ENCODE data around the gene MKS1.

The MKS1 gene

DNA sequence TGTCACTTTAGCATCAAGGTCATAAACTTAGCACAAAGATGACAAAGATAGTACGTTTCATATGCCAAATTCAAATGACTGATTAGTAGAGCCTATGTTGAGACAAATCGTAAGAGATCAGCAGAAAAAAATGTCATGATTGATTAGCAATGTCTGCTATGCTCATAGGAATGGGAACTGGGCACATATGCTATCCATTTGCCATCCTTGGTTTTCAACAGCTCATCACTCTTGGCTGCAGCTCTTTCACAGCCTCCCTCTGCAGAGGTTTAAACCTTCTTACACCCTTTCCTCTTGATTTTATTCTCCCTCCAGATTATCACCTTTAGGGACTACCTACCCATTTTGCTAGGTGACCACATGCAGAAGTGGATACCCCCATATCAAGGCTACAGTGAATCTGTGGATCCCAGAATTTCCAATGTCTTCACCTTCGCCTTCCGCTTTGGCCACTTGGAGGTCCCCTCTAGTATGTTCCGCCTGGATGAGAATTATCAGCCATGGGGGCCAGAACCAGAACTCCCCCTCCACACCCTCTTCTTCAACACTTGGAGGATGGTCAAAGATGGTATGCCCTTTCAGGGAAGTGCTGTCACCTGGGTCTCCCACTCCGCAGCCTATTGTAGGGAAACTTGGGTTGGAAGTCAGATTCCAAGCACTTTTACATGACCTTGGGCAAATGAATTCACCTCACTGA, 45.5 kb upstream of the MKS1 start:
- Histone ChIP-seq H3K4me1 (ENCODE audit: control insufficient read depth in 1 of 2, insufficient read depth in 1 of 2, low read depth in 1 of 2, low read length in 1 of 2) (peaks cover 8 to 19% of the 10 kb centered on the region in 2 experiments), H3K36me3 (no peaks in the 10 kb centered on the region), H3K27ac (no peak overlapping the region), H3K27me3 (peaks cover 38% of the 10 kb centered on the region), H3K4me3 (ENCODE audit: low read depth in 1 of 2, low read length in 1 of 2) (no peak overlapping the region), H3K9me3 (no peaks in the 10 kb centered on the region)
- TF ChIP-seq, protein P1, sequence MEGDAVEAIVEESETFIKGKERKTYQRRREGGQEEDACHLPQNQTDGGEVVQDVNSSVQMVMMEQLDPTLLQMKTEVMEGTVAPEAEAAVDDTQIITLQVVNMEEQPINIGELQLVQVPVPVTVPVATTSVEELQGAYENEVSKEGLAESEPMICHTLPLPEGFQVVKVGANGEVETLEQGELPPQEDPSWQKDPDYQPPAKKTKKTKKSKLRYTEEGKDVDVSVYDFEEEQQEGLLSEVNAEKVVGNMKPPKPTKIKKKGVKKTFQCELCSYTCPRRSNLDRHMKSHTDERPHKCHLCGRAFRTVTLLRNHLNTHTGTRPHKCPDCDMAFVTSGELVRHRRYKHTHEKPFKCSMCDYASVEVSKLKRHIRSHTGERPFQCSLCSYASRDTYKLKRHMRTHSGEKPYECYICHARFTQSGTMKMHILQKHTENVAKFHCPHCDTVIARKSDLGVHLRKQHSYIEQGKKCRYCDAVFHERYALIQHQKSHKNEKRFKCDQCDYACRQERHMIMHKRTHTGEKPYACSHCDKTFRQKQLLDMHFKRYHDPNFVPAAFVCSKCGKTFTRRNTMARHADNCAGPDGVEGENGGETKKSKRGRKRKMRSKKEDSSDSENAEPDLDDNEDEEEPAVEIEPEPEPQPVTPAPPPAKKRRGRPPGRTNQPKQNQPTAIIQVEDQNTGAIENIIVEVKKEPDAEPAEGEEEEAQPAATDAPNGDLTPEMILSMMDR (IDR thresholded peaks at IDR 0.05): no peak

DNA sequence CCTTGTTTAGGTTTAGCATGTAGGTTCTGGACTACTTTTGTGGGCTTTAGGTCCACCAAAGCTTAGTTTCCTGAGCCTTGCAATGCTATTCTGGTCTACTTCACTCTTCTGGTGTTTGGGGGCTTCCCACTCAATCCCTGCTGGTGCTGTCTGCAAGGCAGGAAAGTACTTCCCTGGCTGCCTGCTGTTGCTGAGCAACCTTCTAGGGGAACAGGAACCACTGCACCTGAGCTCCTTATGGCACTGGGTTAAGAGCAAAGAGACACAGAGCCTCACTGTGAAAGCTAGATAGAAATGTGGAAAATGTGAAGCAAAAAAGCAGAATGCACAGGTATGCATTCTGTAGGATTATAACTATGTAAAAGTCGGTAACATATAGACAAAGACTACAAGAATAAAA, 44.7 kb upstream of the MKS1 start:
- H3K4me3 ChIP-seq (ENCODE audit: low read depth in 1 of 2, low read length in 1 of 2): no peak overlapping the region
- peaks cover 46% of the 10 kb centered on the region for H3K27me3 ChIP-seq
- peaks cover 8 to 19% of the 10 kb centered on the region in 2 experiments for H3K4me1 ChIP-seq (ENCODE audit: control insufficient read depth in 1 of 2, insufficient read depth in 1 of 2, low read depth in 1 of 2, low read length in 1 of 2)
- no peak overlapping the region for H3K27ac ChIP-seq
- H3K9me3 ChIP-seq: no peaks in the 10 kb centered on the region
- TF ChIP-seq, protein P1 (IDR thresholded peaks at IDR 0.05): no peak
- H3K36me3 ChIP-seq: no peaks in the 10 kb centered on the region

DNA sequence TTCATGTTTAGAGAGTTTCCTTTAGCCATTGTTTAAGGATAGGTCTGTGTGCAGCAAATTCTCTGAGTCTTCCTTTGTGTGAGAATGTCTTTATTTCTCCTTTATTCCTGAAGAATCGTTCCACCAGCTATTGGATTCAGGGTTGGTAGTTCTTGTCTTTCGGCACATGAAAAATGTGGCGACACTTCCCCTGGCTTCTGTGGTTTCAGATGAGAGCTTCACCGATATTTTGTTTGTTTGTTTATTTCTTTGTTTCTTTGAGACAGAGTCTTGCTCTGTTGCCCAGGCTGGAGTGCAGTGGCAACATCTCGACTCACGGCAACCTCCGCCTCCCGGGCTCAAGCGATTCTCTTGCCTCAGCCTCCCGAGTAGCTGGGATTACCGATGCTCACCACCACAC, 43.1 kb upstream of the MKS1 start:
- no peak overlapping the region for H3K4me3 ChIP-seq (ENCODE audit: low read depth in 1 of 2, low read length in 1 of 2)
- H3K4me1 ChIP-seq (ENCODE audit: control insufficient read depth in 1 of 2, insufficient read depth in 1 of 2, low read depth in 1 of 2, low read length in 1 of 2): peaks cover 8 to 12% of the 10 kb centered on the region in 2 experiments
- TF ChIP-seq, protein P1 (IDR thresholded peaks at IDR 0.05): no peak
- H3K9me3 ChIP-seq: no peaks in the 10 kb centered on the region
- no peak overlapping the region for H3K27ac ChIP-seq
- H3K27me3 ChIP-seq: peaks cover 62% of the 10 kb centered on the region
- H3K36me3 ChIP-seq: no peaks in the 10 kb centered on the region

DNA sequence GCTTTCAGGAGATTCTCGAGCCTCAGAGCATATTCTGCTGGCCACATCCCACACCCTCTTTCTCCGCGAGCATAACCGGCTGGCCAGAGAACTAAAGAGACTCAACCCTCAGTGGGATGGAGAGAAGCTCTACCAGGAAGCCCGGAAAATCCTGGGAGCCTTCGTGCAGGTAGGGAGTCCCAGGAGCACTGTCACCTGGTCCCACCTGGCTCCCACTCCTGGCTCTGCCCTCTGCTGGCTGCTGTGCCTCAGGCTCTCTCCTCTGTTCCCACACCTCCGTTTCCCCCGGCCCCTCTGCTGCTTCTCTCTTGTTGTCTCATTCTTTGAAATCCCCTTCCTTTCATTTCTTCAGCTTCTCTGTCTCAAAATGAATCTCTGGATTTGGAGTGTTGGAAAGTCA, 35.7 kb upstream of the MKS1 start:
- Histone ChIP-seq H3K4me1 (ENCODE audit: control insufficient read depth in 1 of 2, insufficient read depth in 1 of 2, low read depth in 1 of 2, low read length in 1 of 2) (peaks cover 2% of the 10 kb centered on the region in 2 experiments), H3K9me3 (no peaks in the 10 kb centered on the region), H3K27me3 (peaks cover 80% of the 10 kb centered on the region), H3K4me3 (ENCODE audit: low read depth in 1 of 2, low read length in 1 of 2) (no peak overlapping the region), H3K27ac (no peak overlapping the region), H3K36me3 (no peaks in the 10 kb centered on the region)
- TF ChIP-seq, protein P1 (IDR thresholded peaks at IDR 0.05): no peak

DNA sequence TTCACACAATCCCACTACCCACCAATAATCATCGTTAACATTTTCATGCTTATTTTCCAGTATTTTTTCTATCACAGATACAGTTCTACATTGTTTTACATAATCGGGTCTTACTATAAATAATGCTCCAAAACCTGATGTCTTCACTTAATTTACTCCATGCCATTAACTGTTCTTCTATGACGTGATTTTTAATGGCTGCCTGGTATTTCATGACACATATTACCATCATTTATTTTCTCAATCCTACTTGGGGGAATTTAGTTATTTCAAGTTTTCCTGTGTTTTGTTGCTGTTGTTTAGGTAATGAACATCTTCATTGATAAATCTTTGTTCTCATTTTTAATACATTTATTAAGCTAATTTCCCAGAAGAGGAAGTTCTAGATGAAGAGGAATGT, 34.0 kb upstream of the MKS1 start:
- Histone ChIP-seq H3K27me3 (peaks cover 78% of the 10 kb centered on the region), H3K9me3 (no peaks in the 10 kb centered on the region), H3K36me3 (no peaks in the 10 kb centered on the region), H3K4me3 (ENCODE audit: low read depth in 1 of 2, low read length in 1 of 2) (no peak overlapping the region), H3K27ac (no peak overlapping the region), H3K4me1 (ENCODE audit: control insufficient read depth in 1 of 2, insufficient read depth in 1 of 2, low read depth in 1 of 2, low read length in 1 of 2) (peaks cover 10 to 11% of the 10 kb centered on the region in 2 experiments)
- TF ChIP-seq, protein P1 (IDR thresholded peaks at IDR 0.05): no peak
